ENCODE data around the gene ZNF586. TPM values are rescaled to one million over a fixed set of nuclear protein-coding genes. Genes with fewer than 3 reads are reported as not detected.

ZNF586 gene
- total and polyA plus RNA-seq, 4 donors, result 2.3 to 11.8 (median 6.7) TPM

GRCh38 chr19:57776764-57777296 is 7.4 kb downstream of the ZNF586 start:
- Histone ChIP-seq H3K4me3 (ENCODE audit: low read depth in 1 of 3, low read length in 3 of 3) (peak overlapping the region in 2 of 3 donors; percentile 9 to 19), H3K36me3 (ENCODE audit: control insufficient read depth in 4 of 4, insufficient read depth in 3 of 4, low read depth in 1 of 4, low read length in 3 of 4) (peaks cover 2 to 64% (median 53%) of the 10 kb centered on the region in 4 donors), H3K4me1 (ENCODE audit: control insufficient read depth in 4 of 4, insufficient read depth in 4 of 4, low read length in 3 of 4) (no peaks in the 10 kb centered on the region), H3K9ac (ENCODE audit: low read depth in 1 of 2, low read length in 2 of 2) (no peak overlapping the region), H3K9me3 (ENCODE audit: control insufficient read depth in 4 of 4, low read length in 3 of 4) (peaks cover 1 to 43% (median 25%) of the 10 kb centered on the region in 4 donors), H3K27ac (ENCODE audit: low read depth in 1 of 2, low read length in 2 of 2) (no peak overlapping the region), H3K27me3 (ENCODE audit: control insufficient read depth in 4 of 4, insufficient read depth in 4 of 4, low read length in 3 of 4) (no peaks in the 10 kb centered on the region)
- 89% methylated on average over 6 of the region's 6 CpGs for WGBS
- no peak for DNase-seq (ENCODE audit: low spot score)
- TF ChIP-seq JUND (IDR thresholded peaks at IDR 0.05) (no peak), HNF4G (IDR thresholded peaks at IDR 0.05) (no peak), FOXA1 (IDR thresholded peaks at IDR 0.05) (no peak), FOXA2 (IDR thresholded peaks at IDR 0.05) (no peak), SP1 (IDR thresholded peaks at IDR 0.05) (no peak), NR2F2 (IDR thresholded peaks at IDR 0.05) (no peak)
- TF ChIP-seq, protein P1, sequence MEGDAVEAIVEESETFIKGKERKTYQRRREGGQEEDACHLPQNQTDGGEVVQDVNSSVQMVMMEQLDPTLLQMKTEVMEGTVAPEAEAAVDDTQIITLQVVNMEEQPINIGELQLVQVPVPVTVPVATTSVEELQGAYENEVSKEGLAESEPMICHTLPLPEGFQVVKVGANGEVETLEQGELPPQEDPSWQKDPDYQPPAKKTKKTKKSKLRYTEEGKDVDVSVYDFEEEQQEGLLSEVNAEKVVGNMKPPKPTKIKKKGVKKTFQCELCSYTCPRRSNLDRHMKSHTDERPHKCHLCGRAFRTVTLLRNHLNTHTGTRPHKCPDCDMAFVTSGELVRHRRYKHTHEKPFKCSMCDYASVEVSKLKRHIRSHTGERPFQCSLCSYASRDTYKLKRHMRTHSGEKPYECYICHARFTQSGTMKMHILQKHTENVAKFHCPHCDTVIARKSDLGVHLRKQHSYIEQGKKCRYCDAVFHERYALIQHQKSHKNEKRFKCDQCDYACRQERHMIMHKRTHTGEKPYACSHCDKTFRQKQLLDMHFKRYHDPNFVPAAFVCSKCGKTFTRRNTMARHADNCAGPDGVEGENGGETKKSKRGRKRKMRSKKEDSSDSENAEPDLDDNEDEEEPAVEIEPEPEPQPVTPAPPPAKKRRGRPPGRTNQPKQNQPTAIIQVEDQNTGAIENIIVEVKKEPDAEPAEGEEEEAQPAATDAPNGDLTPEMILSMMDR (IDR thresholded peaks at IDR 0.05; ENCODE audit: low read depth, low read length, missing input control), result no peak

DNA sequence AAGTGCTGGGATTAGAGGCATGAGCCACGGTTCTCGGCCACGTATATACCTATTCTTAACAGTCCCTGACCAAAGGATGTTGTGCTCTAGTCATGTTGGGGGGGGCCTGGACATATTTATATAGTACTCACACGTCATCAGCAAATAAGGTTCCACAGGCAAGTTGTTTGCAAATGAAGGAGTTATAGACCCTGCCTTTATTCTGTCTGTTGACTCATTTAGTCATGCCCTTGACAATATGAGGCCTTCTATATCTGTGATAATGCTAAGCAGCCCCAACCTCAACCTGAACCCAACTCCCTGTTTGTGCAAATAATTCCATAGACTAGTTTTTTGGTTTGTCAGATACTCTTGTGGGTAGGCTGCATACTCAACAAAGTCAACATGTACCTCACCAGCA is 8.9 kb downstream of the ZNF586 start:
- WGBS, result 97% methylated on average over 4 of the region's 4 CpGs
- Histone ChIP-seq H3K9ac (ENCODE audit: low read depth in 1 of 2, low read length in 2 of 2) (no peak overlapping the region), H3K4me1 (ENCODE audit: control insufficient read depth in 4 of 4, insufficient read depth in 4 of 4, low read length in 3 of 4) (no peaks in the 10 kb centered on the region), H3K4me3 (ENCODE audit: low read depth in 1 of 3, low read length in 3 of 3) (peak overlapping the region in 2 of 3 donors; percentile 49 to 53), H3K27me3 (ENCODE audit: control insufficient read depth in 4 of 4, insufficient read depth in 4 of 4, low read length in 3 of 4) (no peaks in the 10 kb centered on the region), H3K27ac (ENCODE audit: low read depth in 1 of 2, low read length in 2 of 2) (no peak overlapping the region), H3K36me3 (ENCODE audit: control insufficient read depth in 4 of 4, insufficient read depth in 3 of 4, low read depth in 1 of 4, low read length in 3 of 4) (peaks cover 2 to 56% (median 49%) of the 10 kb centered on the region in 4 donors), H3K9me3 (ENCODE audit: control insufficient read depth in 4 of 4, low read length in 3 of 4) (peaks cover 1 to 43% (median 25%) of the 10 kb centered on the region in 4 donors)
- no peak for DNase-seq (ENCODE audit: low spot score)
- TF ChIP-seq EGR1 (IDR thresholded peaks at IDR 0.05; ENCODE audit: low read depth in 2 of 2), result no peak
- no peak for TF ChIP-seq RAD21 (IDR thresholded peaks at IDR 0.05)
- no peak for TF ChIP-seq YY1 (IDR thresholded peaks at IDR 0.05)
- no peak for TF ChIP-seq TAF1 (conservative IDR thresholded peaks at IDR 0.05)
- TF ChIP-seq FOXA1 (IDR thresholded peaks at IDR 0.05), result no peak
- TF ChIP-seq SP1 (IDR thresholded peaks at IDR 0.05), result no peak
- TF ChIP-seq RXRA (IDR thresholded peaks at IDR 0.05), result no peak
- no peak for TF ChIP-seq HNF4G (IDR thresholded peaks at IDR 0.05)
- no peak for TF ChIP-seq GABPA (IDR thresholded peaks at IDR 0.05 in 1 of 2, conservative IDR thresholded peaks at IDR 0.05 in 1 of 2)
- TF ChIP-seq, protein P2, sequence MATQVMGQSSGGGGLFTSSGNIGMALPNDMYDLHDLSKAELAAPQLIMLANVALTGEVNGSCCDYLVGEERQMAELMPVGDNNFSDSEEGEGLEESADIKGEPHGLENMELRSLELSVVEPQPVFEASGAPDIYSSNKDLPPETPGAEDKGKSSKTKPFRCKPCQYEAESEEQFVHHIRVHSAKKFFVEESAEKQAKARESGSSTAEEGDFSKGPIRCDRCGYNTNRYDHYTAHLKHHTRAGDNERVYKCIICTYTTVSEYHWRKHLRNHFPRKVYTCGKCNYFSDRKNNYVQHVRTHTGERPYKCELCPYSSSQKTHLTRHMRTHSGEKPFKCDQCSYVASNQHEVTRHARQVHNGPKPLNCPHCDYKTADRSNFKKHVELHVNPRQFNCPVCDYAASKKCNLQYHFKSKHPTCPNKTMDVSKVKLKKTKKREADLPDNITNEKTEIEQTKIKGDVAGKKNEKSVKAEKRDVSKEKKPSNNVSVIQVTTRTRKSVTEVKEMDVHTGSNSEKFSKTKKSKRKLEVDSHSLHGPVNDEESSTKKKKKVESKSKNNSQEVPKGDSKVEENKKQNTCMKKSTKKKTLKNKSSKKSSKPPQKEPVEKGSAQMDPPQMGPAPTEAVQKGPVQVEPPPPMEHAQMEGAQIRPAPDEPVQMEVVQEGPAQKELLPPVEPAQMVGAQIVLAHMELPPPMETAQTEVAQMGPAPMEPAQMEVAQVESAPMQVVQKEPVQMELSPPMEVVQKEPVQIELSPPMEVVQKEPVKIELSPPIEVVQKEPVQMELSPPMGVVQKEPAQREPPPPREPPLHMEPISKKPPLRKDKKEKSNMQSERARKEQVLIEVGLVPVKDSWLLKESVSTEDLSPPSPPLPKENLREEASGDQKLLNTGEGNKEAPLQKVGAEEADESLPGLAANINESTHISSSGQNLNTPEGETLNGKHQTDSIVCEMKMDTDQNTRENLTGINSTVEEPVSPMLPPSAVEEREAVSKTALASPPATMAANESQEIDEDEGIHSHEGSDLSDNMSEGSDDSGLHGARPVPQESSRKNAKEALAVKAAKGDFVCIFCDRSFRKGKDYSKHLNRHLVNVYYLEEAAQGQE (IDR thresholded peaks at IDR 0.05), result no peak
- no peak for TF ChIP-seq ZBTB33 (IDR thresholded peaks at IDR 0.05)
- TF ChIP-seq, protein P1 (IDR thresholded peaks at IDR 0.05; ENCODE audit: low read depth, low read length, missing input control), result no peak
- TF ChIP-seq MAX (IDR thresholded peaks at IDR 0.05), result no peak
- no peak for TF ChIP-seq JUND (IDR thresholded peaks at IDR 0.05)
- TF ChIP-seq NR2F2 (IDR thresholded peaks at IDR 0.05), result no peak
- no peak for TF ChIP-seq HNF4A (conservative IDR thresholded peaks at IDR 0.05)
- no peak for TF ChIP-seq FOXA2 (IDR thresholded peaks at IDR 0.05)
- no peak for TF ChIP-seq ATF3 (IDR thresholded peaks at IDR 0.05)

Measured in liver (tissue), 9 donors.